ENCODE results near the gene TRIOBP. TPM values are rescaled to one million over a fixed set of nuclear protein-coding genes. Genes with fewer than 3 reads are reported as not detected.

Gene TRIOBP
- total RNA-seq, 1 donor from 2014 or later = 49.5 TPM

DNA sequence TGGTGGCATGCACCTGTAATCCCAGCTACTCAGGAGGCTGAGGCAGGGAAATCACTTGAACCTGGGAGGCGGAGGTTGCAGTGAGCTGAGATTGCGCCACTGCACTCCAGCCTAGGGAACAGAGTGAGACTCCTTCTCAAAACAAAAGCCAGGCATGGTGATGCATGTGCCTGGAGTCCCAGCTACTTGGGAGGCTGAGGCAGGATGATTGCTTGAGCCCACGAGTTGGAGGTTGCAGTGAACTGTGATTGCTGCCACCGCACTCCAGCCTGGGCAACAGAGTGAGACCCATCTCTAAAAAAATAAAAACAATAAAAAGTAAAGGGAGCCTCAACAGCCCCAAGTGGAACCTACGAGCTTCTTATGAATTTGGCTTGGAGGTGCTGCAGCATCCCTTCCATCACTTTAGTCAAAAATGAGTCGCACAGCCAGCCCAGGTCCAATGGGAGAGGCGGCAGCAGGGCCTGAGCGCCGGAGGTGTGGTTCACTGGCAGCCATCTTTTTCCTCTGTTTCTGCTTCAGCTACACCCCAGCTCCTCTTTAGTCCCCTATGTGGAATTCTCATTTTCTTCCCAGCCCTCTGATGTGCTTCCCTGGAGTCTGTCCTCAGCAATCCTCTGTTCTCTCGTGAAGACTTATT, 81.6 kb downstream of the TRIOBP start:
- H3K27me3 Mint-ChIP-seq (ENCODE audit: low read depth) = no peaks in the 10 kb centered on the region
- H3K27ac Mint-ChIP-seq (ENCODE audit: unreplicated experiment) = no peak overlapping the region
- no peak overlapping the region for H3K4me3 Mint-ChIP-seq (ENCODE audit: unreplicated experiment)
- H3K4me1 Mint-ChIP-seq (ENCODE audit: low read depth) = peaks cover 18% of the 10 kb centered on the region
- TF ChIP-seq, protein P1, sequence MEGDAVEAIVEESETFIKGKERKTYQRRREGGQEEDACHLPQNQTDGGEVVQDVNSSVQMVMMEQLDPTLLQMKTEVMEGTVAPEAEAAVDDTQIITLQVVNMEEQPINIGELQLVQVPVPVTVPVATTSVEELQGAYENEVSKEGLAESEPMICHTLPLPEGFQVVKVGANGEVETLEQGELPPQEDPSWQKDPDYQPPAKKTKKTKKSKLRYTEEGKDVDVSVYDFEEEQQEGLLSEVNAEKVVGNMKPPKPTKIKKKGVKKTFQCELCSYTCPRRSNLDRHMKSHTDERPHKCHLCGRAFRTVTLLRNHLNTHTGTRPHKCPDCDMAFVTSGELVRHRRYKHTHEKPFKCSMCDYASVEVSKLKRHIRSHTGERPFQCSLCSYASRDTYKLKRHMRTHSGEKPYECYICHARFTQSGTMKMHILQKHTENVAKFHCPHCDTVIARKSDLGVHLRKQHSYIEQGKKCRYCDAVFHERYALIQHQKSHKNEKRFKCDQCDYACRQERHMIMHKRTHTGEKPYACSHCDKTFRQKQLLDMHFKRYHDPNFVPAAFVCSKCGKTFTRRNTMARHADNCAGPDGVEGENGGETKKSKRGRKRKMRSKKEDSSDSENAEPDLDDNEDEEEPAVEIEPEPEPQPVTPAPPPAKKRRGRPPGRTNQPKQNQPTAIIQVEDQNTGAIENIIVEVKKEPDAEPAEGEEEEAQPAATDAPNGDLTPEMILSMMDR (IDR thresholded peaks at IDR 0.05) = no peak
- no peak for DNase-seq (ENCODE audit: low spot score)
- no peaks in the 10 kb centered on the region for H3K36me3 Mint-ChIP-seq (ENCODE audit: low read depth)
- no peaks in the 10 kb centered on the region for H3K9me3 Mint-ChIP-seq (ENCODE audit: low read depth)

DNA sequence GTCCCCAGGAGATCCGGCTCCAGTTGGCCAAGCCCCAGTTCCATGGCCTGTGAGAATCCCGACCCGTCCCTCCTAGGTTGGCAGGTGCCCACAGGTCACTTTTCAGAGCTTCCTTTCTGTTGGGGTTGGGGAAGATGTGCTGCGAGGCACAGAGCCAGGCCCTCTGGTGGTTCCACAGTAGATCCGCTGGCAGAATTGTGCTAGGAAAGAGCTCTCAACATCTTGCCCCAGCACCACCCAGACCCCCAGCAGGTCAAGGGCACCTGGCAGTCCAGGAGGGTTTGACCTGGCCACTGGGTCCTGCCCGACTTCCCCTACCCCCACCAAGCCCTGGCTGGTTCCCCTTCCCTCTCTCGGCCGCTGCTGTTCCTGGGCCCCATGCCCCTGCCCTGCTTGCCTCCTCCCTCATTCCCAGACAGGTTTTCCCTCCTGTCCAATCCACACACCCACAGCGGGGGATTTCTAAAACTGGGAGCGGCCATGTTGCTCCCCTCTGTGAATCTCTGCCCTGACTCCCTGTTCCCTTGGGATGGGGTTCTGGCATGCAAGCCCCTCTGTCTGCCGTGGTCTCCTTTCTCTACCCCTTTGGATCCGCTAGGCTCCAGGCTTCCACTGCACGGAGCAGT, 84.7 kb downstream of the TRIOBP start:
- no peaks in the 10 kb centered on the region for H3K9me3 Mint-ChIP-seq (ENCODE audit: low read depth)
- TF ChIP-seq, protein P1 (IDR thresholded peaks at IDR 0.05) = peak; percentile 54
- no peaks in the 10 kb centered on the region for H3K36me3 Mint-ChIP-seq (ENCODE audit: low read depth)
- DNase-seq (ENCODE audit: low spot score) = no peak
- no peak overlapping the region for H3K27ac Mint-ChIP-seq (ENCODE audit: unreplicated experiment)
- H3K4me3 Mint-ChIP-seq (ENCODE audit: unreplicated experiment) = no peak overlapping the region
- peaks cover 11% of the 10 kb centered on the region for H3K4me1 Mint-ChIP-seq (ENCODE audit: low read depth)
- H3K27me3 Mint-ChIP-seq (ENCODE audit: low read depth) = no peaks in the 10 kb centered on the region

DNA sequence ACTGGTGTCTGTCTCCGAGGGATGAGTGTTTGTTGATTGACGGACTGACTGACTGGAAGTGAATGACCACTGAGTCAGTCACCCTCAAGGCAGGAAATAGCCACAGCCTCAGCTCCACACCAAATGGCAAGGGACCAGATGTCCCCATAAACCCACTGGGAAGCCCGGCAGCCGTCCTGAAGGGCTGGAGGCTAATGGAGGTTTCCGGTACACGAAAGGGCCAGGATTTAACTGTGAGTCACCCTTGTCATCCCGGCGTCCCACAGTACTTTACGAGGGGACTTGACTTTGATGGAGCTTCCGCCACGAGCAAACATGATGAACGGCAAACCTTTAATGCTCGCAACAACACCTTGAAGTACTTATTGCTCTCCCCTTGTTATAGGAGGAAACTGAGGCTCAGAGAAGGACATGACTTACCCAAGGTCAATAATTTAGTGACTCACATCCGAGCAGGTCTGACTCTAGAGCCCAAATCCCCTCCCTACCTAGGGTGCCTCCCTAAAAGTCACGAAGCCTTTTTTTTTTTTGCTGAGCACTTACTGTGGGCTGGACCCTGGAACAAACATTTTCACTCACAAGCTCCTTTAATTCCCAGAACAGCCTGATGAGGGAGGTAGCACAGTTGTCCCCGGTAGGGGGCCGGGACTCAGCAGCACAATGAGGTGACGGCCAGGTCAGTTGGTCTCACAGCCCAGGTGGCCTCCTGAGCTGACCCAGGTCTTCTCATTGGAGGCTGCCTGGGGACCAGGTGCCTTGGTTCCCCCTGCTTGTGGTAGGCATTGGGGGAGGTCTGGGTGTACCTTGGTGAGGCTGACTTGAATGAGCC, 85.7 kb downstream of the TRIOBP start:
- no peak for DNase-seq (ENCODE audit: low spot score)
- Mint-ChIP-seq H3K27me3 (ENCODE audit: low read depth) (no peaks in the 10 kb centered on the region), H3K9me3 (ENCODE audit: low read depth) (no peaks in the 10 kb centered on the region), H3K27ac (ENCODE audit: unreplicated experiment) (no peak overlapping the region), H3K4me3 (ENCODE audit: unreplicated experiment) (no peak overlapping the region), H3K36me3 (ENCODE audit: low read depth) (no peaks in the 10 kb centered on the region), H3K4me1 (ENCODE audit: low read depth) (peaks cover 8% of the 10 kb centered on the region)
- TF ChIP-seq, protein P1 (IDR thresholded peaks at IDR 0.05) = peak; percentile 26

DNA sequence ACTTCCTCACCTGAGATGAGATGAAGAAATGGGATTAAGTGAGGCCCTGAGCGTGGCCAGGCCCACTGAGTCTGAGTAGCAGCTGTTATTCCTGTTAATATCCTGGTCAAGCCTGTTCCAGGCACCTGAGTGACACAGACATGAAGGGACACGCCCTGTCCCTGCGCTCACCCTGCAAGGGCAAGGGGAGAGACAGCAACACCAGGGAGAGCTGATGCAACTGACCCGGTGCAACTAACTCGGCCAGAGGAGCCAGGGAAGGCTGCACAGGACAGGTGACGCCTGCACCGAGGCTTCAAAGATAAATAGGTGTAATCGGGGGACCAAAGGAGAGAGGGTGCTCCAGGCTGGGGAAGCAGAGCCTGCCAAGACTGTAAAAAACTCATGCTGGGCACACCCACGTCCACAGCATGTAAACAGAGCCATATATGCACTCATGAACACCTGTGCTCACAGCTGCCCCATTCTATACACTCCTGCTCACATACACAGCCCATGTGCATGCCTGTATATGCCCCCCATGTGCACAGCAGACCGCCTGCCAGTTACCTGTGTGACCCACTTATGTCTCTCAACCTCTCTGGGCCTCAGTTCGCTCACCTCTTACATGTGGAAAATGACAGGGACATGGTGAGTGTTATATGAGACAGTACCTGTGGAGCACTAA, 88.1 kb downstream of the TRIOBP start:
- Mint-ChIP-seq H3K9me3 (ENCODE audit: low read depth) (no peaks in the 10 kb centered on the region), H3K4me3 (ENCODE audit: unreplicated experiment) (no peak overlapping the region), H3K27ac (ENCODE audit: unreplicated experiment) (no peak overlapping the region), H3K27me3 (ENCODE audit: low read depth) (no peaks in the 10 kb centered on the region), H3K4me1 (ENCODE audit: low read depth) (peaks cover 8% of the 10 kb centered on the region), H3K36me3 (ENCODE audit: low read depth) (no peaks in the 10 kb centered on the region)
- TF ChIP-seq, protein P1 (IDR thresholded peaks at IDR 0.05) = no peak
- DNase-seq (ENCODE audit: low spot score) = no peak

DNA sequence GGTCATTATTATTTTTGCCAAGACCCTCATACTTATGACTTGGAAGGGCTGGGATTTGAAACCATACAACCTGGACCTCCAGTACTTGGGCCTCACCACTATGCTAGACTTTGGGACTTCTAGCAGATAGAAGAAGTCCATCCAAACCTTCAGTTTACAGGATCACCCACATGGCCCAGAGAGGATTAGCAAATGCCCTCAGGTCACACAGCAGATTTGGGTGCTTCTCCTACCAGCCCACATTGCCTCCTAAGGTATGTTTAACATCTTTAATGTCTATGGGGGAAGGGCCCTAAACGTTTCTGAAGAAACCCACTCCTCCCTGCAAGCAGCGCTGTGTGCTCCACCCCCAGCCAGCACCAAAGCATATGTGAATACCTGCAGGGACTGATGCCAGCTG, 93.4 kb downstream of the TRIOBP start:
- Mint-ChIP-seq H3K27ac (ENCODE audit: unreplicated experiment) (no peak overlapping the region), H3K4me3 (ENCODE audit: unreplicated experiment) (no peak overlapping the region), H3K36me3 (ENCODE audit: low read depth) (no peaks in the 10 kb centered on the region), H3K9me3 (ENCODE audit: low read depth) (no peaks in the 10 kb centered on the region), H3K27me3 (ENCODE audit: low read depth) (no peaks in the 10 kb centered on the region), H3K4me1 (ENCODE audit: low read depth) (peaks cover 3% of the 10 kb centered on the region)
- TF ChIP-seq, protein P1 (IDR thresholded peaks at IDR 0.05) = no peak
- DNase-seq (ENCODE audit: low spot score) = no peak

All from chondrocyte (in vitro differentiated cells).